C4-2B (cell line): Measurements from ENCODE around the gene SERTM2.

Experiments used
- H3K27ac ChIP-seq: fragments of 450-650 bp; 2 replicates; pipeline ENCODE4 v1.5.1; 2017
- CTCF ChIP-seq: fragments of 450-650 bp; conservative IDR thresholded peaks from 2 replicates; pipeline ENCODE4 v1.5.1; 2017; ENCODE audit warnings: mild to moderate bottlenecking
- ZFX ChIP-seq: fragments of 450-650 bp; IDR thresholded peaks from 2 replicates; pipeline ENCODE4 v1.6.1; 2017

Gene SERTM2

GRCh38 chrX:111490688-111491087 lies 20.8 kb upstream of the SERTM2 start:
- no peak overlapping the region for H3K27ac ChIP-seq
- TF ChIP-seq CTCF, result no peak
- TF ChIP-seq ZFX, result no peak

- H3K27ac ChIP-seq, result no peak overlapping the region
- TF ChIP-seq ZFX, result no peak
- TF ChIP-seq CTCF, result no peak
These were observed 19.4 kb upstream of the SERTM2 start for GRCh38 chrX:111492085-111492484.

DNA sequence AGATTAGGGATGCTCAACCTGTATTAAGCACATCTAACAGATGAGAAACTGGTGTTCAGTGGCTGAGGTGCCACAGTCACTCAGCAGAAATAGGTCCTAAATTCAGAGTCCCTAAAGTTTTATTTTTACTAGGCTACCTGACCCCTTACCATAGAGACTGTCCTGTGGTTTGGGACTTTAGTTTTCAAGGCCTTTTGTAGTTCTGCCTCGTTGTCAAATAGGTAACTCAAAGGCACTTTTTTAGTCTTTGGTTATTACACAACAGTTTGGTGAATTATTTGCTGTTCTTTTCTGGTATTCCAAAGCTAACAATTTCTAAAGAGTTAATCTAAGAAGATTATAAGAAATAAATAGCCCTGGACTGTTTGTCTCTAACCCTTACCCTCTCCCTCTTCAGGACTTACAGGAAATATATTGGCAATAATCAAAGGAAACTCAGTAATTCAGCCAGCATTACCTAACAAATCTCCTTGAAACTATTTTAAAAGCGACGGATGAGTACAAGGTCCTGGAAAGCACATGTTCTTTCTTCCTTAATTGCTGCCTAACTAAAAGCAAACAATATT lies 12.8 kb upstream of the SERTM2 start:
- TF ChIP-seq ZFX, result no peak
- no peak for TF ChIP-seq CTCF
- no peak overlapping the region for H3K27ac ChIP-seq

DNA sequence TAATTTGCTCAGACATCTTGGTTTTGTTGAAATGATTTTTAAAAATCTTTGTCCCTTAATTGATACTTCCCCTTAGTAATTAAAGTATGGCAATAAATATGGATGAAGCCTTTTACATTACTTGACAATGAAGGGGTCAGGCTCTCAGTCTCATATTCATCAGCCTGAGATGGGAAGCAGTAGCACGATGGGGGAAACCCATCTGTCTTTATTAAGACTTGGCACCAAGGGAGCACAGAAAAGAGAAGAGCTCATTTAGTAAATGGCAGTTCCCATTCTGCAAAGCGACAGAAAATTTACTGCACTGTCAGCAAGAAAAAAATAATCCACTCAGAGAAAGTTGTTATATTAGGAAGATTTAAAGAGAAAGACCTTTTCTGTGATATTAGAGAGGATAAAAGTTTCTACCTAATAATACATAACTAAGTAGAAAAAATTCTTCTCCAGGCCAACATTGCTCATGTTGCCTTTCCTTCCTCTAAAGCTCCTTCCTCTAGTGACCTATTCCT lies 7.9 kb upstream of the SERTM2 start:
- no peak overlapping the region for H3K27ac ChIP-seq
- TF ChIP-seq CTCF (no peak), ZFX (no peak)

DNA sequence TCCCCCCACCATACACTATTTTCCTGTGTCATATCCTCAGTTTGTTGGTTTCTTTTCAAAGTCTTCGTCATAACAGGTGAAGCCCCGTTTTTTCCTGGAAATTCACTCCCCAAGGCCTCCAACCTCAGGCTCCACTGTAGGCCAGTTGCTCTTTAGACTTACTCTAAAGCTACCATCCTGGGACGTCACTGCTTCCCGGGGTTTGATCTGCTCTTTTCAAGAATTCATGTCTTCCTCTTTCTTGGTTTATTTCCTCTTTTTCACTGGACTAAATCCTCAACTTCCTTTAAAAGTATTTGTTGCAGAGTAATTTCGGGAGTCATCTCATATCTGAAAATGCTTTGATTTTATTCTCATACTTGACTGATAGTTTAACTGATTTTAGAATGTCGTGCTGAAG lies 6.5 kb upstream of the SERTM2 start:
- TF ChIP-seq ZFX, result no peak
- TF ChIP-seq CTCF, result no peak
- no peak overlapping the region for H3K27ac ChIP-seq

GRCh38 chrX:111505783-111506182 lies 5.7 kb upstream of the SERTM2 start:
- H3K27ac ChIP-seq, result no peak overlapping the region
- TF ChIP-seq CTCF (no peak), ZFX (no peak)

- TF ChIP-seq ZFX (no peak), CTCF (no peak)
- H3K27ac ChIP-seq, result no peak overlapping the region
These were observed 4.6 kb upstream of the SERTM2 start for GRCh38 chrX:111506826-111507225.
